Measurements from ENCODE around the gene SKAP1.

DNA sequence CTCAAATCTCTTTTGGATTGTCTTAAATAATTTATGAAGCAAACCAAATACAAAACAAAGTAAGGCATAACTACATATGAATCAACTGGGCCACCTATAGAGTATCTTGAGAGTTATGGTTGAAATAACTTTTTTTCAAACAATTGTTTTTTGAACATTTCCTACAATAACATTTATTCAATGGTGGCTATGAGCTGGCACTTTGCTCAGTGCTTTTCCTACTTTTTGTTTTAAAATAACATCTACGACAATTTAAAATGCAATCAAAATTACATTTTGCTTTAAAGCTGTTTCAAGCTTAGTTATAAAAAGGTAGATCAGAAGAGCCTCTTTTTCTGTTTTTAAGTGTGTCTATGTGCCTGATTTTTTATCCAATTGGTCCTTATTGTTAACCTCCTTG, 238.7 kb downstream of the SKAP1 start:
- TF ChIP-seq, protein P1, sequence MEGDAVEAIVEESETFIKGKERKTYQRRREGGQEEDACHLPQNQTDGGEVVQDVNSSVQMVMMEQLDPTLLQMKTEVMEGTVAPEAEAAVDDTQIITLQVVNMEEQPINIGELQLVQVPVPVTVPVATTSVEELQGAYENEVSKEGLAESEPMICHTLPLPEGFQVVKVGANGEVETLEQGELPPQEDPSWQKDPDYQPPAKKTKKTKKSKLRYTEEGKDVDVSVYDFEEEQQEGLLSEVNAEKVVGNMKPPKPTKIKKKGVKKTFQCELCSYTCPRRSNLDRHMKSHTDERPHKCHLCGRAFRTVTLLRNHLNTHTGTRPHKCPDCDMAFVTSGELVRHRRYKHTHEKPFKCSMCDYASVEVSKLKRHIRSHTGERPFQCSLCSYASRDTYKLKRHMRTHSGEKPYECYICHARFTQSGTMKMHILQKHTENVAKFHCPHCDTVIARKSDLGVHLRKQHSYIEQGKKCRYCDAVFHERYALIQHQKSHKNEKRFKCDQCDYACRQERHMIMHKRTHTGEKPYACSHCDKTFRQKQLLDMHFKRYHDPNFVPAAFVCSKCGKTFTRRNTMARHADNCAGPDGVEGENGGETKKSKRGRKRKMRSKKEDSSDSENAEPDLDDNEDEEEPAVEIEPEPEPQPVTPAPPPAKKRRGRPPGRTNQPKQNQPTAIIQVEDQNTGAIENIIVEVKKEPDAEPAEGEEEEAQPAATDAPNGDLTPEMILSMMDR (IDR thresholded peaks at IDR 0.05), result no peak
- TF ChIP-seq POLR2A (IDR thresholded peaks at IDR 0.05; ENCODE audit: low read depth), result no peak

All from esophagus muscularis mucosa (tissue), 3 donors.